ENCODE results near the gene MTHFD1. TPM values are rescaled to one million over a fixed set of nuclear protein-coding genes. Genes with fewer than 3 reads are reported as not detected.
"Not testable (repeated sequence)": the region's sequence is repeated elsewhere in the genome, so short reads cannot be mapped to it uniquely, and the experiment has no call there.

The MTHFD1 gene
- total RNA-seq, 4 donors from 2014 or later, result 21.5 to 42.0 (median 33.0) TPM

DNA sequence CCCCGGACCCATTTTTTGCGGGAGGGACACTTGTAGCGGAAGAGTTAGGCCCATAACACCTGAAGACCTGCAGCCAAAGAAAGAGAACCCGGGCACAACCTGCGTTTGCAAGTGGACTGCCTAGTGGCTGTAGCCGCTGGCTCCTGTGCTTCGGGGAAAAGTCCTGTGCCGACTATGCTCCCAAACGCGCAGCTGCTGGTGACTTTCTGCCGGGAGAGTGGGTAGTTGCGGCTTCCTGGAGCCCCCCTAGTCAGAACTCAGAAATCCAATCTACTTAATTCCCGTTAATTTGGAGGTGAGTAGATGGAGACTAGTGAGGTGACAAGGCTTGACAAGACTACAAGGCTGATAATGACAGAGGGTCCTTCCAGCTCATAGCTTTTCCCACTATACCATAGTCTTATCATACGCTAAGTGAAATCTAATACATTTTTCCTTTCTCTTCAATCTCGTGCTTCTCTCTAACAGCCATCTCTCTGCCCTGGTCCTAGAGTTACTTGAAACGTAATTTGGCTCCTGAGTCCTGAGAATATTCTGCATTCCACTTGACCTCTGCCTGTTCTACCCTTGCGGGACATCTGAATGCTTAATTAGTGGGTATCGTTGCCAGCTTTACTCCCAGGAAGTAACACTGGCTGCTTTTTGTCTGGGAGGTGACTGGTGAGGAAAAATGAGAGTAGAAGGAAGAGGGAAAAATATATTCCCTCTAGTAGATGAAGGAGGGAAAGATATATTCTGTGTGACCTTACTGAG is 556 bp downstream of the MTHFD1 start:
- Histone ChIP-seq H3K4me3 (peak overlapping the region; percentile 62), H3K27me3 (no peaks in the 10 kb centered on the region), H3K4me1 (peaks cover 25% of the 10 kb centered on the region), H3K36me3 (no peaks in the 10 kb centered on the region), H3K9me3 (no peaks in the 10 kb centered on the region), H3K27ac (peak overlapping the region; percentile 80)
- no peak for TF ChIP-seq POLR2AphosphoS5 (IDR thresholded peaks at IDR 0.05)
- no peak for TF ChIP-seq EP300 (IDR thresholded peaks at IDR 0.05)
- no peak for TF ChIP-seq POLR2A (IDR thresholded peaks at IDR 0.05)
- TF ChIP-seq CTCF (IDR thresholded peaks at IDR 0.05), result no peak
- DNase-seq (ENCODE audit: low spot score in 2 of 2), result peak in 1 of 2 donors; percentile 80
- WGBS, result 1% methylated on average over 12 of the region's 18 CpGs

DNA sequence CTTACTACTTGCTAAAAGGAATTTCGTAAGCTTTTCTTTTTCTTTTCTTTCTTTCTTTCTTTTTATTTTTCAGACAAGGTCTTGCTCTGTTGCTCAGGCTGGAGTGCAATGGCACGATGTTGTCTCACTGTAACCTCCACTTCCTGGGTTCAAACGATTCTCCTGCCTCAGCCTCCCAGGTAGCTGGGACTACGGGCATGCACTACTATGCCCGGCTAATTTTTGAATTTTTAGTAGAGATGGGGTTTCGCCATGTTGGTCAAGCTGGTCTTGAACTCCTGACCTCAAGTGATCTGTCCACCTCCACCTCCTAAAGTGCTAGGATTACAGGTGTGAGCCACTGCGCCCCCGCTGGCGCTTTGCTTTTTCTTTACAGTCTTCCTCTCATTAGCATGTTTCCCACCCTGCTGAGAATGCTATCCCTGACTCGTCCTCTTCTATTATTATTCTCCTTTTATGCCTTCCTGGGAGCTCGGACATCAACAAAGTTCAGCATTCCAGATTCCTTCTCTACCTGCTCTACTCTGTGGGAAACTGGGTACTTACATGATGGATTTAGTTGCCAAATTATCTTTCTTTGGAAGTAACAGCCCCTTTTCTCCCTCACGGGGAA is 3.1 kb downstream of the MTHFD1 start:
- DNase-seq (ENCODE audit: low spot score in 2 of 2), result no peak
- TF ChIP-seq CTCF (IDR thresholded peaks at IDR 0.05) (no peak), POLR2AphosphoS5 (IDR thresholded peaks at IDR 0.05) (no peak), EP300 (IDR thresholded peaks at IDR 0.05) (no peak), POLR2A (IDR thresholded peaks at IDR 0.05) (no peak)
- no peak overlapping the region for H3K4me3 ChIP-seq
- H3K36me3 ChIP-seq, result no peaks in the 10 kb centered on the region
- no peak overlapping the region for H3K27ac ChIP-seq
- WGBS, result 93% methylated on average over 12 of the region's 12 CpGs
- H3K4me1 ChIP-seq, result peaks cover 25% of the 10 kb centered on the region
- H3K27me3 ChIP-seq, result no peaks in the 10 kb centered on the region
- H3K9me3 ChIP-seq, result no peaks in the 10 kb centered on the region

DNA sequence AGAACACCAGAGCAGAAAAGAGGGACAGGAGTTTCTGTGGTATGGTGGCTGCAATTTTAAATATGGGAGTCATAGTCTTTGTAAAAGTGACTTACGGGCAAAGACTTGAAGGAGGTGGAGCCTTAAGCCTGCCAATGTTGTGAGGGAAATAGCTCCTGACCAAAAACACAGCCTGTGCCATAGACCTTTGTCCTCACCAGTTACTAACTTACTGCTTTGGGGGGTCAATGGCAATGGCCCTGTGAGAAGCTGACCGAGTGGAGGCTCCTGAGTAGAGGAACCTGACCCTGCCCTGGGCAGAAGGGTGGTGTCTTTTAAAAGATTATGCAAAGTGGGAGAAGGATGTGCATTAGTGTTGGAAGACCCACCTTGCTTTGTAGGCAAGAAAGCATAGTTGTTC is 3.8 kb downstream of the MTHFD1 start:
- 90% methylated on average over 2 of the region's 2 CpGs for WGBS

GRCh38 chr14:64393189-64393726 is 5.1 kb downstream of the MTHFD1 start:
- not testable (repeated sequence) for H3K4me3 ChIP-seq; DNase-seq (ENCODE audit: low spot score in 2 of 2); H3K27ac ChIP-seq; H3K9me3 ChIP-seq; H3K36me3 ChIP-seq; H3K27me3 ChIP-seq
- WGBS, result 100% methylated on average over 3 of the region's 3 CpGs
- H3K4me1 ChIP-seq, result peaks cover 17% of the 10 kb centered on the region

More for the DNA sequence above, 3.8 kb downstream of the MTHFD1 start:
- Histone ChIP-seq H3K9me3 (no peaks in the 10 kb centered on the region), H3K27me3 (no peaks in the 10 kb centered on the region), H3K4me1 (peaks cover 23% of the 10 kb centered on the region), H3K36me3 (no peaks in the 10 kb centered on the region), H3K4me3 (no peak overlapping the region), H3K27ac (no peak overlapping the region)
- TF ChIP-seq CTCF (IDR thresholded peaks at IDR 0.05) (no peak), POLR2A (IDR thresholded peaks at IDR 0.05) (no peak), EP300 (IDR thresholded peaks at IDR 0.05) (no peak)
- DNase-seq (ENCODE audit: low spot score in 2 of 2), result no peak

- H3K4me3 ChIP-seq, result no peak overlapping the region
- DNase-seq (ENCODE audit: low spot score in 2 of 2), result no peak
- H3K27ac ChIP-seq, result no peak overlapping the region
- 94% methylated on average over 2 of the region's 2 CpGs for WGBS
- H3K36me3 ChIP-seq, result no peaks in the 10 kb centered on the region
- TF ChIP-seq EP300 (IDR thresholded peaks at IDR 0.05), result no peak
- TF ChIP-seq POLR2AphosphoS5 (IDR thresholded peaks at IDR 0.05), result no peak
- TF ChIP-seq POLR2A (IDR thresholded peaks at IDR 0.05), result no peak
- TF ChIP-seq CTCF (IDR thresholded peaks at IDR 0.05), result no peak
- no peaks in the 10 kb centered on the region for H3K27me3 ChIP-seq
- H3K4me1 ChIP-seq, result peaks cover 6% of the 10 kb centered on the region
- H3K9me3 ChIP-seq, result no peaks in the 10 kb centered on the region
These were observed 6.3 kb downstream of the MTHFD1 start for GRCh38 chr14:64394423-64394822.

Measured in suprapubic skin (tissue), 4 donors.